ENCODE measurements around the gene GLP1R. TPM values are rescaled to one million over a fixed set of nuclear protein-coding genes. Genes with fewer than 3 reads are reported as not detected.

GLP1R gene
- total and polyA plus RNA-seq, 2 of the 13 experiments (the other 11 are each of a cell fraction or from before 2014, with no cell fraction given), result not detected

DNA sequence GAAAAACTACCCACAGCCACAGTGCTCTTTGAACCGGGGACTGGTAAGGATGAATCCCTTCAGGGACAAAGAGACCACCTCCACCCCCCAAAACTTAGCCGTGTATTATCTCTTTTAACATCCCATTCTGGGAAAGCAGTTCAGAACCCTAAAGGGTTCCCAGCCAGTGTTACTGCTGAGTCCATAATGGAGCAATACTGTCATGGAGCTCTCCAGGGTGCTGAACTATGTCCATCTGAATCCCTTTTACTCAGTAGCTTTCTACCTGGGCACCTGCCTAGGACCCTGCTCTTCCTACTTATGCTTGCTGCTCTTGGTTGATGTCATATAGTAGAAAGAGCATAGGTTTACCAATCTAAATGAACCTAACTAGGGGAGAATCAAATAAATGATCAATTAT, 88.7 kb downstream of the GLP1R start (continued):
- TF ChIP-seq, protein P1, sequence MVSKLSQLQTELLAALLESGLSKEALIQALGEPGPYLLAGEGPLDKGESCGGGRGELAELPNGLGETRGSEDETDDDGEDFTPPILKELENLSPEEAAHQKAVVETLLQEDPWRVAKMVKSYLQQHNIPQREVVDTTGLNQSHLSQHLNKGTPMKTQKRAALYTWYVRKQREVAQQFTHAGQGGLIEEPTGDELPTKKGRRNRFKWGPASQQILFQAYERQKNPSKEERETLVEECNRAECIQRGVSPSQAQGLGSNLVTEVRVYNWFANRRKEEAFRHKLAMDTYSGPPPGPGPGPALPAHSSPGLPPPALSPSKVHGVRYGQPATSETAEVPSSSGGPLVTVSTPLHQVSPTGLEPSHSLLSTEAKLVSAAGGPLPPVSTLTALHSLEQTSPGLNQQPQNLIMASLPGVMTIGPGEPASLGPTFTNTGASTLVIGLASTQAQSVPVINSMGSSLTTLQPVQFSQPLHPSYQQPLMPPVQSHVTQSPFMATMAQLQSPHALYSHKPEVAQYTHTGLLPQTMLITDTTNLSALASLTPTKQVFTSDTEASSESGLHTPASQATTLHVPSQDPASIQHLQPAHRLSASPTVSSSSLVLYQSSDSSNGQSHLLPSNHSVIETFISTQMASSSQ (IDR thresholded peaks at IDR 0.05; ENCODE audit: low read depth), result no peak
- TF ChIP-seq, protein P1 (CRISPR knock-in tag; IDR thresholded peaks at IDR 0.05; ENCODE audit: borderline replicate concordance), result no peak
- TF ChIP-seq KLF6 (CRISPR knock-in tag; IDR thresholded peaks at IDR 0.05), result peak; percentile 92; the same call in 1 of the 2 replicates
- no peak for TF ChIP-seq GABPB1 (CRISPR knock-in tag; IDR thresholded peaks at IDR 0.05)
- no peak for TF ChIP-seq ZNF563 (CRISPR knock-in tag; IDR thresholded peaks at IDR 0.05)
- peak; percentile 47; the same call in 1 of the 2 replicates for TF ChIP-seq FOXC1 (CRISPR knock-in tag; IDR thresholded peaks at IDR 0.05; ENCODE audit: borderline replicate concordance)
- TF ChIP-seq MTF2 (CRISPR knock-in tag; IDR thresholded peaks at IDR 0.05; ENCODE audit: borderline replicate concordance), result no peak
- no peak for TF ChIP-seq MYC (CRISPR knock-in tag; IDR thresholded peaks at IDR 0.05; ENCODE audit: borderline replicate concordance)
- TF ChIP-seq, protein P2, sequence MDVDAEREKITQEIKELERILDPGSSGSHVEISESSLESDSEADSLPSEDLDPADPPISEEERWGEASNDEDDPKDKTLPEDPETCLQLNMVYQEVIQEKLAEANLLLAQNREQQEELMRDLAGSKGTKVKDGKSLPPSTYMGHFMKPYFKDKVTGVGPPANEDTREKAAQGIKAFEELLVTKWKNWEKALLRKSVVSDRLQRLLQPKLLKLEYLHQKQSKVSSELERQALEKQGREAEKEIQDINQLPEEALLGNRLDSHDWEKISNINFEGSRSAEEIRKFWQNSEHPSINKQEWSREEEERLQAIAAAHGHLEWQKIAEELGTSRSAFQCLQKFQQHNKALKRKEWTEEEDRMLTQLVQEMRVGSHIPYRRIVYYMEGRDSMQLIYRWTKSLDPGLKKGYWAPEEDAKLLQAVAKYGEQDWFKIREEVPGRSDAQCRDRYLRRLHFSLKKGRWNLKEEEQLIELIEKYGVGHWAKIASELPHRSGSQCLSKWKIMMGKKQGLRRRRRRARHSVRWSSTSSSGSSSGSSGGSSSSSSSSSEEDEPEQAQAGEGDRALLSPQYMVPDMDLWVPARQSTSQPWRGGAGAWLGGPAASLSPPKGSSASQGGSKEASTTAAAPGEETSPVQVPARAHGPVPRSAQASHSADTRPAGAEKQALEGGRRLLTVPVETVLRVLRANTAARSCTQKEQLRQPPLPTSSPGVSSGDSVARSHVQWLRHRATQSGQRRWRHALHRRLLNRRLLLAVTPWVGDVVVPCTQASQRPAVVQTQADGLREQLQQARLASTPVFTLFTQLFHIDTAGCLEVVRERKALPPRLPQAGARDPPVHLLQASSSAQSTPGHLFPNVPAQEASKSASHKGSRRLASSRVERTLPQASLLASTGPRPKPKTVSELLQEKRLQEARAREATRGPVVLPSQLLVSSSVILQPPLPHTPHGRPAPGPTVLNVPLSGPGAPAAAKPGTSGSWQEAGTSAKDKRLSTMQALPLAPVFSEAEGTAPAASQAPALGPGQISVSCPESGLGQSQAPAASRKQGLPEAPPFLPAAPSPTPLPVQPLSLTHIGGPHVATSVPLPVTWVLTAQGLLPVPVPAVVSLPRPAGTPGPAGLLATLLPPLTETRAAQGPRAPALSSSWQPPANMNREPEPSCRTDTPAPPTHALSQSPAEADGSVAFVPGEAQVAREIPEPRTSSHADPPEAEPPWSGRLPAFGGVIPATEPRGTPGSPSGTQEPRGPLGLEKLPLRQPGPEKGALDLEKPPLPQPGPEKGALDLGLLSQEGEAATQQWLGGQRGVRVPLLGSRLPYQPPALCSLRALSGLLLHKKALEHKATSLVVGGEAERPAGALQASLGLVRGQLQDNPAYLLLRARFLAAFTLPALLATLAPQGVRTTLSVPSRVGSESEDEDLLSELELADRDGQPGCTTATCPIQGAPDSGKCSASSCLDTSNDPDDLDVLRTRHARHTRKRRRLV (CRISPR knock-in tag; IDR thresholded peaks at IDR 0.05), result no peak
- no peak for TF ChIP-seq ZNF543 (CRISPR knock-in tag; IDR thresholded peaks at IDR 0.05)
- TF ChIP-seq TAF15 (IDR thresholded peaks at IDR 0.05; ENCODE audit: low read depth, low read length, poor library complexity, severe bottlenecking), result no peak
- TF ChIP-seq ZNF556 (CRISPR knock-in tag; IDR thresholded peaks at IDR 0.05; ENCODE audit: borderline replicate concordance), result no peak
- no peak for TF ChIP-seq RORA (CRISPR knock-in tag; IDR thresholded peaks at IDR 0.05)
- TF ChIP-seq HNF4A (CRISPR knock-in tag; IDR thresholded peaks at IDR 0.05), result no peak
- TF ChIP-seq HOXA5 (CRISPR knock-in tag; IDR thresholded peaks at IDR 0.05), result peak; percentile 59; the same call in 1 of the 2 replicates
- no peak for TF ChIP-seq TEAD2 (CRISPR knock-in tag; IDR thresholded peaks at IDR 0.05)
- TF ChIP-seq YEATS2 (CRISPR knock-in tag; IDR thresholded peaks at IDR 0.05; ENCODE audit: borderline replicate concordance), result peak; percentile 49; the same call in 1 of the 2 replicates
- no peak; the same call in 1 of the 2 replicates for TF ChIP-seq HMG20A (CRISPR knock-in tag; IDR thresholded peaks at IDR 0.05; ENCODE audit: borderline replicate concordance)
- TF ChIP-seq, protein P3, sequence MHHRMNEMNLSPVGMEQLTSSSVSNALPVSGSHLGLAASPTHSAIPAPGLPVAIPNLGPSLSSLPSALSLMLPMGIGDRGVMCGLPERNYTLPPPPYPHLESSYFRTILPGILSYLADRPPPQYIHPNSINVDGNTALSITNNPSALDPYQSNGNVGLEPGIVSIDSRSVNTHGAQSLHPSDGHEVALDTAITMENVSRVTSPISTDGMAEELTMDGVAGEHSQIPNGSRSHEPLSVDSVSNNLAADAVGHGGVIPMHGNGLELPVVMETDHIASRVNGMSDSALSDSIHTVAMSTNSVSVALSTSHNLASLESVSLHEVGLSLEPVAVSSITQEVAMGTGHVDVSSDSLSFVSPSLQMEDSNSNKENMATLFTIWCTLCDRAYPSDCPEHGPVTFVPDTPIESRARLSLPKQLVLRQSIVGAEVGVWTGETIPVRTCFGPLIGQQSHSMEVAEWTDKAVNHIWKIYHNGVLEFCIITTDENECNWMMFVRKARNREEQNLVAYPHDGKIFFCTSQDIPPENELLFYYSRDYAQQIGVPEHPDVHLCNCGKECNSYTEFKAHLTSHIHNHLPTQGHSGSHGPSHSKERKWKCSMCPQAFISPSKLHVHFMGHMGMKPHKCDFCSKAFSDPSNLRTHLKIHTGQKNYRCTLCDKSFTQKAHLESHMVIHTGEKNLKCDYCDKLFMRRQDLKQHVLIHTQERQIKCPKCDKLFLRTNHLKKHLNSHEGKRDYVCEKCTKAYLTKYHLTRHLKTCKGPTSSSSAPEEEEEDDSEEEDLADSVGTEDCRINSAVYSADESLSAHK (CRISPR knock-in tag; IDR thresholded peaks at IDR 0.05; ENCODE audit: borderline replicate concordance), result no peak
- TF ChIP-seq HDAC1 (CRISPR knock-in tag; IDR thresholded peaks at IDR 0.05), result no peak
